AG04450 (cell line): ENCODE data around the gene CLMN. TPM values are rescaled to one million over a fixed set of nuclear protein-coding genes. Genes with fewer than 3 reads are reported as not detected.

ENCODE experiments used
- CTCF ChIA-PET: fragments of 300-600, 350-600 bp; formaldehyde crosslinking; extraction: SDS; loops from one replicate; lab custom pipeline; 2022; ENCODE audit warnings: antibody characterized with exemption, inconsistent platforms; lab: Charles Lee
- POLR2A ChIA-PET: fragments of 350-600 bp; formaldehyde crosslinking; extraction: SDS; loops from one replicate; lab custom pipeline; 2021; ENCODE audit warnings: antibody characterized with exemption, inconsistent platforms; lab: Yijun Ruan, JAX
- DNase-seq: peaks from one replicate; pipeline ENCODE4 v3.0.0-alpha.2; 2011; ENCODE audit warnings: low read depth, low spot score
- H3K27ac ChIP-seq: one replicate; pipeline ENCODE4 v1.5.1; 2012; ENCODE audit warnings: low read depth, low read length, control low read depth
- H3K27me3 ChIP-seq: one replicate; pipeline ENCODE4 v1.6.0; 2012; ENCODE audit warnings: low read length; ENCODE audit not compliant: control insufficient read depth, insufficient read depth
- H3K4me3 ChIP-seq: 2 replicates; pipeline ENCODE4 v1.5.1; 2011; ENCODE audit warnings: mild to moderate bottlenecking, low read depth, low read length, control low read depth
- H3K9me3 ChIP-seq: 2 replicates; pipeline ENCODE4 v1.5.1; 2012; ENCODE audit warnings: low read length; ENCODE audit not compliant: control insufficient read depth, insufficient read depth
- CTCF ChIP-seq: IDR thresholded peaks from 2 replicates; pipeline ENCODE4 v1.5.1; 2011; ENCODE audit warnings: low read depth, low read length, control low read depth, inconsistent platforms
- polyA plus RNA-seq: library from polyadenylated mRNA; depleted of rRNA; stranded (reverse); fragments of >200 nt; gene quantifications from 2 replicates; pipeline ENCODE4 v1.2.3, GENCODE V29; 2011

Gene CLMN
- polyA plus RNA-seq, 1 experiment, result 0.09 TPM

DNA sequence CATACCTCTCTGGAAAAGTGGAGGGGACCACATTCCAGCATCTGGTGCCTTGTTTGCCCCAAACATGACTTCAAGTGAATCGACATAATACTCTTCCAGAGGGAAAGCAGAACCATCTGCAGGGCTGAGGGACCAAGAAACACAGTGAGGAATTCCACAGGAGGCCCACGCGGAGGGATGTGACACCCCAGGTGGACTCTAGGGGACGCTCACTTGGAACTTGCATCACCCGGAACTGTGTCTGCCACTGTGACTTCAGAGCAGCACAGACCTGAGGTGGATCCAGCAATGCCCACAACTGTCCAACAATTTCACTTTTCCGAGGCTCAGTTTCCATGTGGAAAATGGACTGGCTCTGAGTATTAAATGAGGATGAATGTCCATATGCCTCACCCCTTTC is 14.3 kb upstream of the CLMN start:
- CTCF ChIA-PET, result no interaction called here
- POLR2A ChIA-PET, result no interaction called here
- no peak for DNase-seq
- Histone ChIP-seq H3K27ac (no peak overlapping the region), H3K9me3 (no peaks in the 10 kb centered on the region; the same call in 1 of the 2 replicates), H3K4me3 (no peak overlapping the region), H3K27me3 (peaks cover 2% of the 10 kb centered on the region)
- no peak for TF ChIP-seq CTCF

DNA sequence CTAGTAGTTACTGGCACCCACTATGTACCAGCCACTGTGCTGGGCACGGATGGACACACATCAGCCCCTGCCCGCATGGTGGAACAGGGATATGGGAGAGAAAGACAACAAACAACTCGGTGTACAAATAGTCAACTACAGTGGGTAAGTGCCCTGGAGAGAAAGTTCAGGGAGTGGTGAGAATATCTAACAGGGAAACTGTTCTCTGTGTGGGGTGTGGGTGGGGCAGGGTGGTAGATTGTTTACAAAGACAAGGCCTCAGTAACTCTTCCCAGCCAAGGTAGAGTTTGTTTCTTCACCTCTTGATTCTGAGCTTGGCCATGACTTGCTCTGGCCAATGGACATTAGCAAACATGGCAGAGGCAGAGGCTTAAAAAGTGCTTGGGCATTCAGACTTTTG is 12.9 kb upstream of the CLMN start:
- ChIA-PET POLR2A (no interaction called here), CTCF (no interaction called here)
- Histone ChIP-seq H3K4me3 (no peak overlapping the region), H3K9me3 (no peaks in the 10 kb centered on the region; the same call in 1 of the 2 replicates), H3K27ac (no peak overlapping the region), H3K27me3 (peaks cover 2% of the 10 kb centered on the region)
- DNase-seq, result no peak
- no peak for TF ChIP-seq CTCF

GRCh38 chr14:95331708-95332408 is 12.2 kb upstream of the CLMN start:
- POLR2A ChIA-PET, result no interaction called here
- CTCF ChIA-PET, result no interaction called here
- H3K4me3 ChIP-seq, result no peak overlapping the region
- TF ChIP-seq CTCF, result no peak
- no peak for DNase-seq
- H3K27ac ChIP-seq, result no peak overlapping the region
- H3K27me3 ChIP-seq, result peaks cover 2% of the 10 kb centered on the region
- no peaks in the 10 kb centered on the region; the same call in 1 of the 2 replicates for H3K9me3 ChIP-seq

GRCh38 chr14:95330591-95331370 is 11.1 kb upstream of the CLMN start:
- Histone ChIP-seq H3K27me3 (peaks cover 2% of the 10 kb centered on the region), H3K9me3 (no peaks in the 10 kb centered on the region; the same call in 1 of the 2 replicates), H3K4me3 (no peak overlapping the region), H3K27ac (no peak overlapping the region)
- no peak for TF ChIP-seq CTCF
- ChIA-PET POLR2A (no interaction called here), CTCF (no interaction called here)
- no peak for DNase-seq

- no peak for DNase-seq
- Histone ChIP-seq H3K27ac (no peak overlapping the region), H3K27me3 (peaks cover 2% of the 10 kb centered on the region), H3K9me3 (no peaks in the 10 kb centered on the region; the same call in 1 of the 2 replicates), H3K4me3 (no peak overlapping the region)
- POLR2A ChIA-PET, result no interaction called here
- no peak for TF ChIP-seq CTCF
- CTCF ChIA-PET, result no interaction called here
Measured at GRCh38 chr14:95329941-95330340, 10.2 kb upstream of the CLMN start.
